GM12892 (cell line): Measurements from ENCODE around the gene MKKS.
"Not testable (repeated sequence)": the region's sequence is repeated elsewhere in the genome, so short reads cannot be mapped to it uniquely, and the experiment has no call there.

Source experiments
- DNase-seq: peaks from one replicate; pipeline ENCODE4 v3.0.0; 2011; ENCODE audit not compliant: insufficient read length
- FAIRE-seq: peaks from 2 replicates; lab custom pipeline; 2011; peaks lifted over from hg19 to GRCh38; lab: Jason Lieb, UNC
- POLR2A ChIP-seq: IDR thresholded peaks from 2 replicates; pipeline ENCODE4 v1.6.1; 2011; ENCODE audit warnings: low read depth, low read length, control low read depth
- POLR2AphosphoS5 ChIP-seq: IDR thresholded peaks from 2 replicates; pipeline ENCODE4 v1.6.1; 2011; ENCODE audit warnings: low read depth, low read length, control low read depth
- TAF1 ChIP-seq: IDR thresholded peaks from 2 replicates; pipeline ENCODE4 v1.6.1; 2011; ENCODE audit warnings: low read depth, mild to moderate bottlenecking, control low read depth, low read length, borderline replicate concordance

MKKS gene

GRCh38 chr20:10404959-10405530, 29.0 kb downstream of the MKKS start:
- TF ChIP-seq POLR2AphosphoS5 = no peak
- TF ChIP-seq TAF1 = no peak
- no peak for TF ChIP-seq POLR2A
- no peak for DNase-seq
- FAIRE-seq = no peak

- TF ChIP-seq POLR2AphosphoS5 = no peak
- FAIRE-seq = no peak
- DNase-seq = no peak
Measured at GRCh38 chr20:10404023-10404628, 29.9 kb downstream of the MKKS start.

GRCh38 chr20:10402938-10403608, 30.9 kb downstream of the MKKS start:
- no peak for TF ChIP-seq TAF1
- no peak for TF ChIP-seq POLR2A
- no peak for TF ChIP-seq POLR2AphosphoS5
- DNase-seq (no peak), FAIRE-seq (no peak)

- DNase-seq (no peak), FAIRE-seq (no peak)
- no peak for TF ChIP-seq POLR2AphosphoS5
- no peak for TF ChIP-seq POLR2A
- no peak for TF ChIP-seq TAF1
Measured at GRCh38 chr20:10398834-10399369, 35.1 kb downstream of the MKKS start.

- not testable (repeated sequence) for DNase-seq, FAIRE-seq
Measured at GRCh38 chr20:10394752-10395151, 39.3 kb downstream of the MKKS start.

GRCh38 chr20:10390709-10391108, 43.3 kb downstream of the MKKS start:
- FAIRE-seq = no peak
- no peak for DNase-seq

GRCh38 chr20:10388597-10388996, 45.4 kb downstream of the MKKS start:
- DNase-seq (no peak), FAIRE-seq (no peak)

More at GRCh38 chr20:10390709-10391108, 43.3 kb downstream of the MKKS start:
- TF ChIP-seq POLR2A (no peak), POLR2AphosphoS5 (no peak), TAF1 (no peak)

GRCh38 chr20:10387686-10388085, 46.3 kb downstream of the MKKS start:
- DNase-seq (no peak), FAIRE-seq (no peak)
- TF ChIP-seq POLR2A (no peak), TAF1 (no peak), POLR2AphosphoS5 (no peak)

More at GRCh38 chr20:10388597-10388996, 45.4 kb downstream of the MKKS start:
- TF ChIP-seq POLR2A (no peak), POLR2AphosphoS5 (no peak), TAF1 (no peak)

GRCh38 chr20:10385850-10386544, 48.0 kb downstream of the MKKS start:
- TF ChIP-seq POLR2A = no peak
- no peak for TF ChIP-seq POLR2AphosphoS5
- TF ChIP-seq TAF1 = no peak
- FAIRE-seq (no peak), DNase-seq (no peak)

GRCh38 chr20:10381477-10381876, 52.5 kb downstream of the MKKS start:
- FAIRE-seq (no peak), DNase-seq (no peak)
- TF ChIP-seq TAF1 (no peak), POLR2A (no peak), POLR2AphosphoS5 (no peak)

GRCh38 chr20:10379761-10380160, 54.3 kb downstream of the MKKS start:
- TF ChIP-seq TAF1 (no peak), POLR2AphosphoS5 (no peak)
- no peak for DNase-seq
- FAIRE-seq = no peak
